ENCODE measurements around the gene CCDC15.

The CCDC15 gene

DNA sequence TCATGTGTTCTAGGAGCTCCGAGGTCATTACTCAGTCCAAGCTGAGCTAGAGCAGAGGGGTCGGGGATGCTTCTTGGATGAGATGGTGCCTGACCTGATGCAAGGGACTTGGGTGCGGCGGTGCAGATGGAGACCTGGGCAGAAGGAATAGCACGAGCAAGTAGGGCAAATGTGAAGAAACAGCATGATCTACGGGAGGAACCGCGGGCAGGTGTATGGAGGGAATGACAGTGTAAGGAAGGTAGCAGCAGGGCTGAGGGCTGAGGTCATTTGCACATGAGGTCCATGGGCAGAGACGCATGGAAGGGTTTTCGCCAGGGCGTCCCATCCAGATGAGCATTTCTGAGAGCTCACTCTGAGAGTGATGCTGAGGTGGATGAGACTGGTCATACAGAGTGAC, 124.0 kb downstream of the CCDC15 start:
- TF ChIP-seq, protein P1, sequence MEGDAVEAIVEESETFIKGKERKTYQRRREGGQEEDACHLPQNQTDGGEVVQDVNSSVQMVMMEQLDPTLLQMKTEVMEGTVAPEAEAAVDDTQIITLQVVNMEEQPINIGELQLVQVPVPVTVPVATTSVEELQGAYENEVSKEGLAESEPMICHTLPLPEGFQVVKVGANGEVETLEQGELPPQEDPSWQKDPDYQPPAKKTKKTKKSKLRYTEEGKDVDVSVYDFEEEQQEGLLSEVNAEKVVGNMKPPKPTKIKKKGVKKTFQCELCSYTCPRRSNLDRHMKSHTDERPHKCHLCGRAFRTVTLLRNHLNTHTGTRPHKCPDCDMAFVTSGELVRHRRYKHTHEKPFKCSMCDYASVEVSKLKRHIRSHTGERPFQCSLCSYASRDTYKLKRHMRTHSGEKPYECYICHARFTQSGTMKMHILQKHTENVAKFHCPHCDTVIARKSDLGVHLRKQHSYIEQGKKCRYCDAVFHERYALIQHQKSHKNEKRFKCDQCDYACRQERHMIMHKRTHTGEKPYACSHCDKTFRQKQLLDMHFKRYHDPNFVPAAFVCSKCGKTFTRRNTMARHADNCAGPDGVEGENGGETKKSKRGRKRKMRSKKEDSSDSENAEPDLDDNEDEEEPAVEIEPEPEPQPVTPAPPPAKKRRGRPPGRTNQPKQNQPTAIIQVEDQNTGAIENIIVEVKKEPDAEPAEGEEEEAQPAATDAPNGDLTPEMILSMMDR (IDR thresholded peaks at IDR 0.05): no peak
- no peak for DNase-seq (ENCODE audit: low spot score)
- Histone ChIP-seq H3K4me3 (no peak overlapping the region), H3K27ac (no peak overlapping the region)

DNA sequence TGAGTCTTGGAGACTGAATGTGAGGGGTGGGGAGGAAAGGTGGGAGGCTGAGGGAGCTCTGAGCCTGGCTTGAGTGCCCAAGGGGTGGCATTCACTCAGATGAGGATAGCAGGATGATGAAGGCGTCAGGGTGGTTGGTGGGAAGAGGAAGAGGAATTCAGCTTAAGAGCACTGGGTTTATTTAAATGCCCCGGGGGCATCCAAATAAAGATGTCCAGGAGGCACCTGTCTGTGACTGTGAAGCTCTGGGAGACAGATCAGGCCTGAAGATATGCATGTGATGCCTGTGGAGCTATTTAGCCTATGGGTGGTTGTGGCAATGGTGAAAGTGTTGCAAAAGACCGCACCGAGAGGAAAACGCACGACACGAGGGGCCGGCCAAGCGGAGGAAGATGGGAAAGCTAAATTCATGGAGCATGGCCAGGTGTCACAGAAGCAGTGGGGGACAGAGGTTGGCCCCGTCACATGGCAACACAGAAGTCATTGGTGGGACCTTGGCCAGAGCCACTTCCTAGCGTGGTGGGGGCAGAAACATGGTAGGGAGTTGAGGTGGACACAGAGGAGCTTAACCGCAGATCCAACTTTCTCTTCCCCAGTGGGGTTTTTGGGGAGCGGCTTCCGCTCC, 124.6 kb downstream of the CCDC15 start:
- no peak for DNase-seq (ENCODE audit: low spot score)
- H3K27ac ChIP-seq: no peak overlapping the region
- TF ChIP-seq, protein P1 (IDR thresholded peaks at IDR 0.05): no peak
- H3K4me3 ChIP-seq: no peak overlapping the region

- no peak for DNase-seq (ENCODE audit: low spot score)
- Histone ChIP-seq H3K27ac (no peak overlapping the region), H3K4me3 (no peak overlapping the region)
- TF ChIP-seq, protein P1 (IDR thresholded peaks at IDR 0.05): no peak
These were observed 125.3 kb downstream of the CCDC15 start for GRCh38 chr11:125079151-125079877.

DNA sequence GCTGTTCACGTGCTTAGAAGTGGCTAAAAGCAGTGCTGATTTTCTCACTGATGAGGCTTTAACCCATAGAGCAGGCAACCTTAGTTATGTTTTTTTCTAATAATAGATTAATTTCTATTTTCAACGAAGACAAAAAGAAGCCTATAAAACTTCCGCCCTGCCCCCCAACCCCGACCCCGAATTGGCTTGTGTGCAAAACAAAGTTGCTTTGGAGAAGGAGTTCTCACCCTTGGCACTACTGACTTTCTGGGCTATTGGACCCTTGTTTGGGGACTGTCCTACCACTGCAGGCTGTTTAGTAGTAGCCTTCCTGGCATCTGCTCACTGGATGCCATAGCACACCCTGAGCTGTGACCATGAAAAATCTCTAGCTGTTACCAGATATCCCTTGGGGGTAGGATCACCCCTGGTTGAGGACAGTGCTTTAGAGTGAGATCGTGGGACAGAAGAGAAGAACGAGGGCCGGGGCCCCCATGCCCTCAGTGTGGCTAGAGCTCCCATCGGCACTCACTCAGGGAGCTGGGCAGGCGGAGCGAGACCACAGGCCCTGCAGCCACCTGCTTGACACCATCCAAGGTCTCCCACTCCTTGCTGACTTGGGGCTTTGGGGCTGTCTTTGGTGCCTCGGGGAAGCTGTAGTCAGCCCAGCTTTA, 126.0 kb downstream of the CCDC15 start:
- Histone ChIP-seq H3K27ac (no peak overlapping the region), H3K4me3 (no peak overlapping the region)
- TF ChIP-seq, protein P1 (IDR thresholded peaks at IDR 0.05): no peak
- DNase-seq (ENCODE audit: low spot score): no peak

DNA sequence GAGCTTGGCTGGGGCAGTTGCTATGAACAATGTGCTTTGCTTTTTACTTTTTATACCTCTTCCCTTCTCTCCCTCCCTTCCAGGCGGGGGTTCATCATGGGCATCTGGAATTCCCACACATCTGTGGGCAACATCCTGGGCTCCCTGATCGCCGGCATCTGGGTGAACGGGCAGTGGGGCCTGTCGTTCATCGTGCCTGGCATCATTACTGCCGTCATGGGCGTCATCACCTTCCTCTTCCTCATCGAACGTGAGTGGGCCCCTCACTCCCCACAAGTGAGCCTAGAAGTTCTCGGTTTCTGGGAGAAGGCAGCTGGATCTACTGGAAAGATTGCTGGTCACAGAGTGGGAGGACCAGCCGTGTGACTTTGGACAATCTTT, 126.5 kb downstream of the CCDC15 start:
- TF ChIP-seq, protein P1 (IDR thresholded peaks at IDR 0.05): no peak
- H3K4me3 ChIP-seq: no peak overlapping the region
- no peak for DNase-seq (ENCODE audit: low spot score)
- H3K27ac ChIP-seq: no peak overlapping the region

GRCh38 chr11:125081098-125081798, 127.2 kb downstream of the CCDC15 start:
- H3K27ac ChIP-seq: no peak overlapping the region
- TF ChIP-seq, protein P1 (IDR thresholded peaks at IDR 0.05): no peak
- DNase-seq (ENCODE audit: low spot score): no peak
- H3K4me3 ChIP-seq: no peak overlapping the region
